ENCODE measurements around the gene HCN2. TPM values are rescaled to one million over a fixed set of nuclear protein-coding genes. Genes with fewer than 3 reads are reported as not detected.

Gene HCN2
- total and polyA plus RNA-seq, 2 of the 8 experiments (the other 6 are each of a cell fraction or from before 2014, with no cell fraction given): 1.0 to 4.0 TPM

DNA sequence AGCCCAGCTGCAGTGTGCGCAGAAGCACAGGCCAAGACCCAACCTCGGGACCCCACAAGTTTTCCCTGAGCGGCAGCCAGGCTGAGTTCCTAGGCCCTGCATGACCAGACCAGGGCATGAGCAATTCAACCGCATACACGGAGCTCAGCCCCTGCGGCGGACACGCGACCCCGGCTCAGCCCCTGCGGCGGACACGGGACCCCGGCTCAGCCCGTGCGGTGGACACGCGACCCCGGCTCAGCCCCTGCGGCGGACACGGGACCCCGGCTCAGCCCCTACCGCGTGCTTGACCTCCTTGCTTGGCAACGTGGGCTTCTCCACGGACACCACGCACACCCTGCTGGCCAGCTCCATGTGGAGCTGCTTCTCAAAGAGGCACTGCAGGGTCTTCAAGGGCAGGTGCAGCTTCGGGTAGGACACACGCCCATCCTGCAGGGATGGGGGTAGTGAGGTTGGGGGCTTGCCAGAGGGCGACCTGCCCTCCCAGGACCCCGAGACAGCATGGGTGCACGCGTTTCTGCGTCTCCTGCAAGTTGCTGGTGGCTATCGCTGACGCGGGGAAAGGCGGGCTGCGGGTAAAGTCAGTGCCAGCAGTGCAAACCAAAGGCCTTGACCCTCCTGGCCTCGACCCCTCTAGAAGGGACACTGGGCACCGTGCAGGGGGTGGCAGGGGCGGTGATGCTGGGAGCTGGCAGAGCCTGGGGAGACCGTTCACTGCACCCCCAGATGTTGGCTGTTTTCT, 33.7 kb downstream of the HCN2 start:
- H4K91ac ChIP-seq (replicated peaks; ENCODE audit: insufficient read length, low read length): no peak overlapping the region
- no peak for FAIRE-seq
- DNase-seq (ENCODE audit: low read depth in 1 of 2, low spot score in 2 of 2): no peak
- TF ChIP-seq, protein P1, sequence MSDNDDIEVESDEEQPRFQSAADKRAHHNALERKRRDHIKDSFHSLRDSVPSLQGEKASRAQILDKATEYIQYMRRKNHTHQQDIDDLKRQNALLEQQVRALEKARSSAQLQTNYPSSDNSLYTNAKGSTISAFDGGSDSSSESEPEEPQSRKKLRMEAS (IDR thresholded peaks at IDR 0.05): no peak
- TF ChIP-seq YY1 (IDR thresholded peaks at IDR 0.05; ENCODE audit: low read depth, low read length) (no peak), SIN3A (conservative IDR thresholded peaks at IDR 0.05 in 1 of 2, IDR thresholded peaks at IDR 0.05 in 1 of 2; ENCODE audit: low read depth in 1 of 2, low read length in 2 of 2) (no peak), CBX5 (IDR thresholded peaks at IDR 0.05; ENCODE audit: low read depth, low read length) (no peak), KDM4A (IDR thresholded peaks at IDR 0.05; ENCODE audit: low read depth, low read length, severe bottlenecking) (no peak), KDM5A (IDR thresholded peaks at IDR 0.05; ENCODE audit: low read length) (no peak), POLR2A (IDR thresholded peaks at IDR 0.05; ENCODE audit: control extremely low read depth in 1 of 2, low read depth in 2 of 2, low read length in 2 of 2) (no peak), TAF7 (optimal IDR thresholded peaks at IDR 0.05; ENCODE audit: borderline replicate concordance, low read depth, low read length) (no peak), CHD2 (IDR thresholded peaks at IDR 0.05; ENCODE audit: low read length) (no peak), CBX8 (IDR thresholded peaks at IDR 0.05; ENCODE audit: borderline replicate concordance, low read depth, low read length) (no peak), NRF1 (IDR thresholded peaks at IDR 0.05; ENCODE audit: low read depth, low read length) (no peak), RXRA (IDR thresholded peaks at IDR 0.05; ENCODE audit: insufficient read depth, low read depth, low read length) (no peak)

More for the DNA sequence above, 33.7 kb downstream of the HCN2 start:
- Histone ChIP-seq H3K36me3 (ENCODE audit: control insufficient read depth in 2 of 4, insufficient read depth in 4 of 4, low read length in 3 of 4) (peaks cover 2 to 55% (median 31%) of the 10 kb centered on the region in 4 experiments; a peak in 7 of 8 replicates), H3K9ac (replicated peaks in 1 of 4; ENCODE audit: extremely low read depth in 1 of 4, low read depth in 3 of 4, low read length in 3 of 4) (no peak overlapping the region), H3K27me3 (replicated peaks in 1 of 4; ENCODE audit: control insufficient read depth in 3 of 4, extremely low read depth in 1 of 4, insufficient read depth in 3 of 4, low read length in 3 of 4) (no peaks in the 10 kb centered on the region), H2BK15ac (ENCODE audit: low read length) (no peak overlapping the region), H3K14ac (ENCODE audit: insufficient read length) (no peak overlapping the region), H3K18ac (ENCODE audit: extremely low read depth, low read length) (no peak overlapping the region), H3K4me2 (ENCODE audit: insufficient read depth in 1 of 2, low read depth in 2 of 2, low read length in 2 of 2) (no peak overlapping the region), H4K20me1 (replicated peaks in 1 of 2; ENCODE audit: control insufficient read depth in 1 of 2, insufficient read depth in 2 of 2, low read length in 2 of 2) (peaks cover 3 to 13% of the 10 kb centered on the region in 2 experiments), H2BK20ac (ENCODE audit: low read length) (no peak overlapping the region), H3K9me3 (ENCODE audit: insufficient read depth in 2 of 2, low read depth in 1 of 2, low read length in 1 of 2) (no peaks in the 10 kb centered on the region), H2AFZ (ENCODE audit: low read length) (no peak overlapping the region), H3K27ac (ENCODE audit: low read depth, low read length) (no peak overlapping the region; the same call in 1 of the 2 replicates), H3K23ac (ENCODE audit: insufficient read length) (no peak overlapping the region), H3K23me2 (ENCODE audit: low read depth, low read length) (no peaks in the 10 kb centered on the region), H3K79me1 (ENCODE audit: low read depth, low read length) (no peaks in the 10 kb centered on the region), H2BK120ac (replicated peaks; ENCODE audit: low read depth, low read length) (no peak overlapping the region), H4K5ac (ENCODE audit: insufficient read length, low read depth, low read length) (no peak overlapping the region), H2BK12ac (ENCODE audit: low read depth, low read length) (no peak overlapping the region), H3K4me3 (ENCODE audit: extremely low read depth in 1 of 4, insufficient read depth in 2 of 4, low read depth in 3 of 4, low read length in 4 of 4) (no peak overlapping the region), H3K79me2 (ENCODE audit: control insufficient read depth in 1 of 2, insufficient read depth in 2 of 2, low read length in 2 of 2) (no peaks in the 10 kb centered on the region; a peak in 1 of 4 replicates), H3K4me1 (replicated peaks in 1 of 4; ENCODE audit: control insufficient read depth in 3 of 4, insufficient read depth in 4 of 4, low read length in 3 of 4) (no peaks in the 10 kb centered on the region), H2BK5ac (ENCODE audit: low read depth, low read length) (peak overlapping the region; percentile 60; the same call in 1 of the 2 replicates), H3K56ac (replicated peaks; ENCODE audit: insufficient read length, low read depth, low read length) (no peak overlapping the region), H4K8ac (ENCODE audit: extremely low read depth, insufficient read depth, low read length) (no peak overlapping the region), H2AK5ac (ENCODE audit: low read depth, low read length) (no peak overlapping the region), H3K4ac (replicated peaks; ENCODE audit: insufficient read length, low read depth, low read length) (no peak overlapping the region)
- 94% methylated on average over 41 of the region's 44 CpGs; no CpG with 5 or more reads in 1 of the 2 experiments for WGBS, 2 experiments (ENCODE audit: extremely low coverage in 1 of 2, insufficient coverage in 1 of 2, insufficient read length in 1 of 2, insufficient replicate concordance in 2 of 2, low coverage in 1 of 2, low lambda C conversion rate in 2 of 2, missing lambda C conversion rate in 1 of 2)
- POLR2A ChIA-PET (ENCODE audit: partially characterized antibody): interaction anchor here (0.7 to 2.0 kb wide), 6 partner anchors 9 to 190 kb away, joined by 3 to 4 read pairs (median 3); no protein-coding TSS in a partner anchor
- CTCF ChIA-PET (ENCODE audit: partially characterized antibody): interaction anchor here (0.9 to 2.0 kb wide), 5 partner anchors 8 to 114 kb away, joined by 4 to 6 read pairs (median 4); no protein-coding TSS in a partner anchor
